ENCODE data around the gene SPAG17.

The SPAG17 gene

GRCh38 chr1:118100686-118101514 lies 84.1 kb downstream of the SPAG17 start:
- DNase-seq (no peak), ATAC-seq (ENCODE audit: insufficient read depth, low read depth) (no peak)
- Histone ChIP-seq H3K36me3 (ENCODE audit: insufficient read depth, low read length) (no peaks in the 10 kb centered on the region), H3K4me1 (ENCODE audit: insufficient read depth, low read length) (no peaks in the 10 kb centered on the region), H2AFZ (ENCODE audit: low read depth, low read length) (no peak overlapping the region), H3K9ac (ENCODE audit: low read depth, low read length) (no peak overlapping the region), H3K9me3 (ENCODE audit: insufficient read depth, low read length, severe bottlenecking) (no peaks in the 10 kb centered on the region), H3K27ac (ENCODE audit: low read length) (no peak overlapping the region), H3K79me2 (ENCODE audit: insufficient read depth, low read length) (no peaks in the 10 kb centered on the region), H3K4me2 (ENCODE audit: insufficient read depth, low read length) (no peak overlapping the region), H4K20me1 (ENCODE audit: insufficient read depth, low read length) (no peaks in the 10 kb centered on the region), H3K27me3 (ENCODE audit: insufficient read depth, low read length, poor library complexity) (peaks cover 7% of the 10 kb centered on the region), H3K4me3 (ENCODE audit: low read depth in 1 of 2, low read length in 2 of 2) (no peak overlapping the region)
- no peak for TF ChIP-seq CTCF (IDR thresholded peaks at IDR 0.05; ENCODE audit: borderline replicate concordance, extremely low read depth, low read length, poor library complexity, severe bottlenecking)
- no peak for TF ChIP-seq EZH2 (IDR thresholded peaks at IDR 0.05; ENCODE audit: borderline replicate concordance, low read depth, low read length, severe bottlenecking)

- DNase-seq, result no peak
Measured at GRCh38 chr1:118099686-118100085, 85.3 kb downstream of the SPAG17 start.

GRCh38 chr1:118097622-118098348 lies 87.2 kb downstream of the SPAG17 start:
- Histone ChIP-seq H3K9me3 (ENCODE audit: insufficient read depth, low read length, severe bottlenecking) (no peaks in the 10 kb centered on the region), H4K20me1 (ENCODE audit: insufficient read depth, low read length) (no peaks in the 10 kb centered on the region), H3K4me1 (ENCODE audit: insufficient read depth, low read length) (no peaks in the 10 kb centered on the region)

More at GRCh38 chr1:118099686-118100085, 85.3 kb downstream of the SPAG17 start:
- Histone ChIP-seq H3K27ac (ENCODE audit: low read length) (no peak overlapping the region), H3K79me2 (ENCODE audit: insufficient read depth, low read length) (no peaks in the 10 kb centered on the region), H3K27me3 (ENCODE audit: insufficient read depth, low read length, poor library complexity) (peaks cover 6% of the 10 kb centered on the region), H3K4me1 (ENCODE audit: insufficient read depth, low read length) (no peaks in the 10 kb centered on the region), H3K9me3 (ENCODE audit: insufficient read depth, low read length, severe bottlenecking) (no peaks in the 10 kb centered on the region), H4K20me1 (ENCODE audit: insufficient read depth, low read length) (no peaks in the 10 kb centered on the region), H3K36me3 (ENCODE audit: insufficient read depth, low read length) (no peaks in the 10 kb centered on the region), H3K9ac (ENCODE audit: low read depth, low read length) (no peak overlapping the region), H2AFZ (ENCODE audit: low read depth, low read length) (no peak overlapping the region), H3K4me2 (ENCODE audit: insufficient read depth, low read length) (no peak overlapping the region), H3K4me3 (ENCODE audit: low read depth in 1 of 2, low read length in 2 of 2) (no peak overlapping the region)
- TF ChIP-seq CTCF (IDR thresholded peaks at IDR 0.05; ENCODE audit: borderline replicate concordance, extremely low read depth, low read length, poor library complexity, severe bottlenecking), result no peak
- no peak for TF ChIP-seq EZH2 (IDR thresholded peaks at IDR 0.05; ENCODE audit: borderline replicate concordance, low read depth, low read length, severe bottlenecking)
- ATAC-seq (ENCODE audit: insufficient read depth, low read depth), result no peak

More at GRCh38 chr1:118097622-118098348, 87.2 kb downstream of the SPAG17 start:
- ATAC-seq (ENCODE audit: insufficient read depth, low read depth), result no peak
- H3K9ac ChIP-seq (ENCODE audit: low read depth, low read length), result no peak overlapping the region
- no peaks in the 10 kb centered on the region for H3K27me3 ChIP-seq (ENCODE audit: insufficient read depth, low read length, poor library complexity)
- no peak for TF ChIP-seq EZH2 (IDR thresholded peaks at IDR 0.05; ENCODE audit: borderline replicate concordance, low read depth, low read length, severe bottlenecking)
- TF ChIP-seq CTCF (IDR thresholded peaks at IDR 0.05; ENCODE audit: borderline replicate concordance, extremely low read depth, low read length, poor library complexity, severe bottlenecking), result no peak
- H3K4me2 ChIP-seq (ENCODE audit: insufficient read depth, low read length), result no peak overlapping the region
- no peak overlapping the region for H3K4me3 ChIP-seq (ENCODE audit: low read depth in 1 of 2, low read length in 2 of 2)
- H3K79me2 ChIP-seq (ENCODE audit: insufficient read depth, low read length), result no peaks in the 10 kb centered on the region
- no peak for DNase-seq
- H3K27ac ChIP-seq (ENCODE audit: low read length), result no peak overlapping the region
- no peak overlapping the region for H2AFZ ChIP-seq (ENCODE audit: low read depth, low read length)
- H3K36me3 ChIP-seq (ENCODE audit: insufficient read depth, low read length), result no peaks in the 10 kb centered on the region
